GM12872 (cell line): ENCODE data around the gene IFNAR1.

Source experiments
- TF ChIP-seq, protein P1 (sequence below): IDR thresholded peaks from 3 replicates; pipeline ENCODE4 v1.5.1; 2011; ENCODE audit warnings: low read depth, mild to moderate bottlenecking, low read length, moderate library complexity; ENCODE audit not compliant: insufficient read depth

IFNAR1 gene

DNA sequence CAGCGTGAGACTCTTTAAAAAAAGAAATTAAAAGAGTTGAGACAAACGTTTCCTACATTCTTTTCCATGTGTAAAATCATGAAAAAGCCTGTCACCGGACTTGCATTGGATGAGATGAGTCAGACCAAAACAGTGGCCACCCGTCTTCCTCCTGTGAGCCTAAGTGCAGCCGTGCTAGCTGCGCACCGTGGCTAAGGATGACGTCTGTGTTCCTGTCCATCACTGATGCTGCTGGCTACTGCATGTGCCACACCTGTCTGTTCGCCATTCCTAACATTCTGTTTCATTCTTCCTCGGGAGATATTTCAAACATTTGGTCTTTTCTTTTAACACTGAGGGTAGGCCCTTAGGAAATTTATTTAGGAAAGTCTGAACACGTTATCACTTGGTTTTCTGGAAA is 31.2 kb downstream of the IFNAR1 start:
- TF ChIP-seq, protein P1, sequence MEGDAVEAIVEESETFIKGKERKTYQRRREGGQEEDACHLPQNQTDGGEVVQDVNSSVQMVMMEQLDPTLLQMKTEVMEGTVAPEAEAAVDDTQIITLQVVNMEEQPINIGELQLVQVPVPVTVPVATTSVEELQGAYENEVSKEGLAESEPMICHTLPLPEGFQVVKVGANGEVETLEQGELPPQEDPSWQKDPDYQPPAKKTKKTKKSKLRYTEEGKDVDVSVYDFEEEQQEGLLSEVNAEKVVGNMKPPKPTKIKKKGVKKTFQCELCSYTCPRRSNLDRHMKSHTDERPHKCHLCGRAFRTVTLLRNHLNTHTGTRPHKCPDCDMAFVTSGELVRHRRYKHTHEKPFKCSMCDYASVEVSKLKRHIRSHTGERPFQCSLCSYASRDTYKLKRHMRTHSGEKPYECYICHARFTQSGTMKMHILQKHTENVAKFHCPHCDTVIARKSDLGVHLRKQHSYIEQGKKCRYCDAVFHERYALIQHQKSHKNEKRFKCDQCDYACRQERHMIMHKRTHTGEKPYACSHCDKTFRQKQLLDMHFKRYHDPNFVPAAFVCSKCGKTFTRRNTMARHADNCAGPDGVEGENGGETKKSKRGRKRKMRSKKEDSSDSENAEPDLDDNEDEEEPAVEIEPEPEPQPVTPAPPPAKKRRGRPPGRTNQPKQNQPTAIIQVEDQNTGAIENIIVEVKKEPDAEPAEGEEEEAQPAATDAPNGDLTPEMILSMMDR, result no peak

DNA sequence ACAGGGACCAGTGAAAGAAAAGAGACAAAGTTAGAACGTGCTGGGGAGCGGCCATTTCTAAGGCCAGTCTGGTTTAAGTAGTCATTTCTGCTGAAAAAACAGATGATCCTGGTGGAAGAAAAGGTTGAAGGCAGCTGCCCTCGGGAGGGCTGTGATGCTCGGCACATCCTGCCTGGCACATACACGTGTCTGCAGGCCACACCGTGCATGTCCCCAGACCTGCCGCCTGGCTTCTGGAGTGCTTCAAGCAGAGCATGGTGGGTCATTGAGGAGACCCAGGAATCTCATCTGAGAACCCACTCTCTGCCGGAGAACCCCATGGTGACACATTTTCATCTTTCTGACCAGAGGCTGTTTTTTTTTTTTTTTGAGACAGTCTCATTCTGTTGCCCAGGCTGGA is 32.4 kb downstream of the IFNAR1 start:
- TF ChIP-seq, protein P1, result no peak

DNA sequence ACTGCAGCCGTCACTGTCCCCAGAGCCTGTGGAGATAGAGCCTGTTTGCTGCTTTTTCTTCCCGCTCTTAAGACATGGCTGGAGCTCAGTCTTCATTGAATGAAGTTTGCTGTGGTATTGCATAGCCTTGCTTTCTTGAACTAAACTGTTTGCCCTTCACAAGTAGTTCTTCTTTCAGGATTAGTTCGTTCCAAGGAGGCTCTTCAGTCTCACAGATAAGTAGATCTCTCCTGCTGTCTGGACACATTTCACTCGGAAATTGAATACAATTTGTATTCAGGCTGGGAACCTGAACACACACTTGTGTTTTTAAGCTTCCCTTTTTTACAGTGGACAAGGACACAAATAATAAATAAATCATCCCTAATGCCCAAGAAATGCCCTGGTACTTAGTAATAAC is 34.7 kb downstream of the IFNAR1 start:
- TF ChIP-seq, protein P1, result no peak

DNA sequence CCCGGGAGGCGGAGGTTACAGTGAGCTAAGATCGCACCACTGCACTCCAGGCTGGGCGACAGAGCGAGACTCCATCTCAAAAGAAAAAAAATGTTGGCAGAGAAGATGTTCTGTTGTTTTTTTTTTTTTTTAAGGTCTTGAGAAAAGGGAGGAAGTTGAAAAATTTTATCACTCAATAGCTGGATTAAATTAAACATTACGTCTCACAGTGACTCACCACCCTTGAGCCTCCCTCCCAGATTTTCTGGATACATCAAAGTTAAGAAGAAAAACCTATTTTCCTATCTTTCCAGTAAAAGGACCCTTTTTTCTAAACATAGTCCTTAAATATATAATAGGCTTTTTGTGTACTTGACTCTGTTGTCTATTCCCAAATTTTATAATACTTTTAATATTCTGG is 35.5 kb downstream of the IFNAR1 start:
- TF ChIP-seq, protein P1, result no peak

DNA sequence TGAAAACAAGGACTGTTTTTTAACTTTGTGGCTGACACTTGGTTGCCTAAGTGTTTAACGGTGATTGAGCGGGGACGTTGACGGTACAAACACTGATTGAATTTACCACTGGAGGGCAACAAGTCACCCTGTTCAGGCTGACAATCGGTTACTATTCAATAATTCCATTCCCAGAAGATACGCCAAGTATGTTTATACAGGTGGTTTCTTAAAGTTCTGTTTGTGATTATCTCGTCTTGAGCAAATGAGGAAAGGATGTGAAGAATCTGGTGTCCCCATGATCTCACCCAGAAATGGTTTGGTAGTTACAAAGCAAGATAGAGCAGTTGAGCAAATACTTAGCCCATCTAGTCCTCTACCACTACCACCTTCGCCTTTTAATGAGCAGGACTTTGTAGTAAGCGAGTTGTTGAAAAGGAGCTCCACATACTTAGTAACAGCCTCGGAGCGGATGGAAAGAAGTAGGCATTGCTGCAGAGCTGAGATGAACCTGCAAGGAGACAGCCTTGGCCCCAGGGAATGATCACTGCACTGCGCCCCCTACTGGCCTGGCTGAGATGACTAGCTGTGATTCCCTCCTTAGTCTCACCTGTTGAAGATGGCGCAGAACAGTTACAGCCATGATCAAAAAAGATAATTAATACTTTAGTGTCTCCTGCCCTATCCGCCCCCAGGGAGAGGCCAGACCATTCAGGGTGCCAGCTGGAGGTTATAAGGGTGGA is 36.3 kb downstream of the IFNAR1 start:
- TF ChIP-seq, protein P1, result peak; percentile 96

DNA sequence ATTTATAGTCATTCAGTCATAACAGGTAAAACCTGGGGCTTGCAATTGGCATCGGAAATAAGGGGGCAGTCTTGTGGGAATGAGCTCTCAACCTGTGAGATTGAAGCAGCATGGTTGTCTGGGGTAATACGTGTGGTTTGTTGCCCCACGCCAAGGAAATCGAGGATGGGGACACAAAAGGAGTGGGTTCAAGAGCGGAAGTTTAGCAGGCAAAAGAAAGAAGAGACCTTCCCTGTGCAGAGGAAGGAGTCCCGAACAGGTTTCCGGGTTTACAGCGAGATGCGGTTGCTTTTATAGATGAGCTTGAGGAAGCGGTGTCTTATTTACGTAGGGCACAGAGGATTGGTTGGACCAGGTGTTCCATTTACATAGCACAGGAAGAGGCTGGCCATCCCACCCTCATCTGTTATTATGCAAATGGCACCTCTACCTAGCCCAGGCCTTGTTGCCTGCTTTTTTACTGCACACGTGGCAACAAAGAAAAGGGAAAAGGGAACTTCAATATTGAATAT is 37.3 kb downstream of the IFNAR1 start:
- TF ChIP-seq, protein P1, result no peak

DNA sequence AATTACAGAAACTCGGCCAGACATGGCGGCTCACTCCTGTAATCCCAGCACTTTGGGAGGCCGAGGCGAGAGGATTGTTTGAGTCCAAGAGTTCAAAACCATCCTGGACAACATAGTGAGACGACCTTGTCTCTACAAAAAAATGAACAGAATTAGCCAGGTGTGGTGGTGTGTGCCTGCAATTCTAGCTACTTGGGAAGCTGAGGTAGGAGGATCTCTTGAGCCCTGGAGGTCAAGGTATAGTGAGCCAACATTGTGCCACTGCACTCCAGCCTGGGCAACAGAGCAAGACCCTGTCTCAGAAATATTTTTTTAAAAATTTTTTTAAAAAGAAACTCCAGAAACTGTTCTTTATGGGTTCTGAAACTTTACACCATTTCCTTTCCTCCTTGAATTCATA is 40.1 kb downstream of the IFNAR1 start:
- TF ChIP-seq, protein P1, result no peak
